D721Med (cell line): Measurements from ENCODE around the gene CXADR.
"Not testable (repeated sequence)": the region's sequence is repeated elsewhere in the genome, so short reads cannot be mapped to it uniquely, and the experiment has no call there.

Experiments used
- DNase-seq: peaks from one replicate; pipeline ENCODE4 v3.0.0; 2011; ENCODE audit warnings: low spot score; ENCODE audit not compliant: insufficient read length
- FAIRE-seq: peaks from 2 replicates; lab custom pipeline; 2011; peaks lifted over from hg19 to GRCh38; lab: Jason Lieb, UNC
- CTCF ChIP-seq: IDR thresholded peaks from 2 replicates; pipeline ENCODE4 v1.5.1; 2012; ENCODE audit warnings: mild to moderate bottlenecking, control low read depth; ENCODE audit not compliant: insufficient read depth; ENCODE audit errors: missing control alignments

CXADR gene

GRCh38 chr21:17523007-17523451, 10.2 kb downstream of the CXADR start:
- no peak for DNase-seq
- TF ChIP-seq CTCF, result no peak
- no peak for FAIRE-seq

GRCh38 chr21:17523979-17524494, 11.2 kb downstream of the CXADR start:
- DNase-seq, FAIRE-seq: not testable (repeated sequence)

GRCh38 chr21:17524635-17525034, 11.8 kb downstream of the CXADR start:
- TF ChIP-seq CTCF, result no peak
- FAIRE-seq (no peak), DNase-seq (no peak)

- no peak for TF ChIP-seq CTCF
- FAIRE-seq (no peak), DNase-seq (no peak)
Measured at GRCh38 chr21:17526776-17527175, 13.9 kb downstream of the CXADR start.

GRCh38 chr21:17527240-17527639, 14.4 kb downstream of the CXADR start:
- no peak for TF ChIP-seq CTCF
- FAIRE-seq (no peak), DNase-seq (no peak)

- FAIRE-seq, result no peak
- DNase-seq, result no peak
- no peak for TF ChIP-seq CTCF
Measured at GRCh38 chr21:17527711-17528110, 14.9 kb downstream of the CXADR start.

GRCh38 chr21:17529648-17530047, 16.8 kb downstream of the CXADR start:
- no peak for TF ChIP-seq CTCF
- FAIRE-seq (no peak), DNase-seq (no peak)

- TF ChIP-seq CTCF, result no peak
- DNase-seq, result no peak
- no peak for FAIRE-seq
Measured at GRCh38 chr21:17532292-17532691, 19.4 kb downstream of the CXADR start.
